ENCODE data around the gene POLRMT. TPM values are rescaled to one million over a fixed set of nuclear protein-coding genes. Genes with fewer than 3 reads are reported as not detected.

POLRMT gene
- total RNA-seq, 4 donors from 2014 or later = 22.1 to 39.5 (median 28.1) TPM

DNA sequence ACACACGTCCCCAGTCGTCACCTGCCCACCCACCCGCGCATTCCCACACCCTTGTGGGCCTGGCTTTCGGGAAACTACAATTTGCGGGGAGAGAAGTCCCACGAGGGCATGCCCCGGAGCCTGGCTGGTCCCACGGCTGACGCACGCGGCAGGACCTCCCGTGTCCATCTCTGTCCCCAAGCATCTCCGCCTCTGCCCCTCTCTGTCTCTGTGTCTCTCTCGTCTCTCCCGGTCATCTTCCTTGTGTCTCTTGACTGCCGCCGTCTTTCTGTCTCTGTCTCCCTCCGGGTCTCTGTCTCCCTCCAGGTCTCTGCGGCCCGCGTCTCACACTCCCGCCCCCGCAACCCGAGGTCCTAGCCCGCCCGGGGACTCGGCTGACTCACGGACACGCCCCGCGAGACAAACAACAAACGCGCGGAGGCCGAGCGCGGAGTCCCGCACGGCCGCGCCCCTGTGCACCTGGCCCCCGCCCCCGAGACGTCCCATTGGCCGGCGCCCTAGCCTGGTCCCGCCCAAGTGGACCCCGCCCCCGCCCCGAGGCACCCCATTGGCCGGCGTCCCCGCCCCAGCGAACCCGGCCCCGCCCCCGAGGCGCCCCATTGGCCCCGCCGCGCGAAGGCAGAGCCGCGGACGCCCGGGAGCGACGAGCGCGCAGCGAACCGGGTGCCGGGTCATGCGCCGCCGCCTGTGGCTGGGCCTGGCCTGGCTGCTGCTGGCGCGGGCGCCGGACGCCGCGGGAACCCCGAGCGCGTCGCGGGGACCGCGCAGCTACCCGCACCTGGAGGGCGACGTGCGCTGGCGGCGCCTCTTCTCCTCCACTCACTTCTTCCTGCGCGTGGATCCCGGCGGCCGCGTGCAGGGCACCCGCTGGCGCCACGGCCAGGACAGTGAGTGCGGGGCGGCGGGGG, 6.2 kb upstream of the POLRMT start, which contains the start of gene FGF22:
TSS of gene FGF22 (plus strand) at position 627 of the 908 bp plus-strand sequence. CDS start at position 674, 47 bp downstream.
- peak; percentile 95 for ATAC-seq
- Histone ChIP-seq H3K27ac (peak within 1 kb of the TSS in 3 of 4 donors; percentile 56 to 75 (median 69)), H3K9me3 (no peaks in the 10 kb centered on the region), H3K4me3 (peak within 1 kb of the TSS; percentile 27 to 55), H3K36me3 (peaks cover 0 to 2% of the 10 kb centered on the region in 2 donors), H3K4me1 (peaks cover 0 to 26% (median 9%) of the 10 kb centered on the region in 3 donors), H3K27me3 (no peaks in the 10 kb centered on the region)
- WGBS, 2 donors (ENCODE audit: low coverage in 1 of 2) = 3 to 6% methylated on average over 9 to 10 of the region's 109 CpGs
- TF ChIP-seq EP300 (IDR thresholded peaks at IDR 0.05) (no peak), POLR2A (IDR thresholded peaks at IDR 0.05) (peak in 1 of 2 donors; percentile 20), POLR2AphosphoS5 (IDR thresholded peaks at IDR 0.05) (peak; percentile 10)
- TF ChIP-seq, protein P1, sequence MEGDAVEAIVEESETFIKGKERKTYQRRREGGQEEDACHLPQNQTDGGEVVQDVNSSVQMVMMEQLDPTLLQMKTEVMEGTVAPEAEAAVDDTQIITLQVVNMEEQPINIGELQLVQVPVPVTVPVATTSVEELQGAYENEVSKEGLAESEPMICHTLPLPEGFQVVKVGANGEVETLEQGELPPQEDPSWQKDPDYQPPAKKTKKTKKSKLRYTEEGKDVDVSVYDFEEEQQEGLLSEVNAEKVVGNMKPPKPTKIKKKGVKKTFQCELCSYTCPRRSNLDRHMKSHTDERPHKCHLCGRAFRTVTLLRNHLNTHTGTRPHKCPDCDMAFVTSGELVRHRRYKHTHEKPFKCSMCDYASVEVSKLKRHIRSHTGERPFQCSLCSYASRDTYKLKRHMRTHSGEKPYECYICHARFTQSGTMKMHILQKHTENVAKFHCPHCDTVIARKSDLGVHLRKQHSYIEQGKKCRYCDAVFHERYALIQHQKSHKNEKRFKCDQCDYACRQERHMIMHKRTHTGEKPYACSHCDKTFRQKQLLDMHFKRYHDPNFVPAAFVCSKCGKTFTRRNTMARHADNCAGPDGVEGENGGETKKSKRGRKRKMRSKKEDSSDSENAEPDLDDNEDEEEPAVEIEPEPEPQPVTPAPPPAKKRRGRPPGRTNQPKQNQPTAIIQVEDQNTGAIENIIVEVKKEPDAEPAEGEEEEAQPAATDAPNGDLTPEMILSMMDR (IDR thresholded peaks at IDR 0.05) = peak in 3 of 4 experiments; percentile 7 to 31 (median 19)

DNA sequence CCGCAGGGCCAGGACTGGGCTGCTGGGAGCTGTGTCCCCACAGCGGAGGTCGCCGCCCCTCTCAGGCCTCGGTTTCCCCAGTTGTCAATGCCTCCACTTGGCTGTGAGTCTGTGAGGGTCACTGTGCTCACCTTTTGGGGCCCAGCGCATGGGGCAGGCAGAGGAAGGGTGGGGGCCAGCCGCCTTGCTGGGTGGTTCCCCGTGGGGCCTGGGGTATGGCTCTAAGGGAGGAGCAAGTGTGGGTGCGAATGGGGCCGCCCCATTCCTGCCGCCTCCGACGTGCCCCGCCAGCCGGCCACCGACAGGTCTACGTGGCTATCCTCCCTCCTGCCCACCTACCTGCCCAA, 5.5 kb upstream of the POLRMT start:
- Histone ChIP-seq H3K4me3 (peak overlapping the region; percentile 27 to 55), H3K27me3 (no peaks in the 10 kb centered on the region), H3K36me3 (no peaks in the 10 kb centered on the region), H3K4me1 (peaks cover 3 to 32% (median 14%) of the 10 kb centered on the region in 3 donors), H3K9me3 (no peaks in the 10 kb centered on the region), H3K27ac (peak overlapping the region in 2 of 4 donors; percentile 62 to 69)
- no peak for TF ChIP-seq POLR2A (IDR thresholded peaks at IDR 0.05)
- no peak for TF ChIP-seq EP300 (IDR thresholded peaks at IDR 0.05)
- TF ChIP-seq, protein P1 (IDR thresholded peaks at IDR 0.05) = no peak
- TF ChIP-seq POLR2AphosphoS5 (IDR thresholded peaks at IDR 0.05) = no peak
- WGBS, 2 donors (ENCODE audit: low coverage in 1 of 2) = 80% methylated on average over 1 of the region's 17 CpGs; no CpG with 5 or more reads in 1 of the 2 donors
- ATAC-seq = no peak

DNA sequence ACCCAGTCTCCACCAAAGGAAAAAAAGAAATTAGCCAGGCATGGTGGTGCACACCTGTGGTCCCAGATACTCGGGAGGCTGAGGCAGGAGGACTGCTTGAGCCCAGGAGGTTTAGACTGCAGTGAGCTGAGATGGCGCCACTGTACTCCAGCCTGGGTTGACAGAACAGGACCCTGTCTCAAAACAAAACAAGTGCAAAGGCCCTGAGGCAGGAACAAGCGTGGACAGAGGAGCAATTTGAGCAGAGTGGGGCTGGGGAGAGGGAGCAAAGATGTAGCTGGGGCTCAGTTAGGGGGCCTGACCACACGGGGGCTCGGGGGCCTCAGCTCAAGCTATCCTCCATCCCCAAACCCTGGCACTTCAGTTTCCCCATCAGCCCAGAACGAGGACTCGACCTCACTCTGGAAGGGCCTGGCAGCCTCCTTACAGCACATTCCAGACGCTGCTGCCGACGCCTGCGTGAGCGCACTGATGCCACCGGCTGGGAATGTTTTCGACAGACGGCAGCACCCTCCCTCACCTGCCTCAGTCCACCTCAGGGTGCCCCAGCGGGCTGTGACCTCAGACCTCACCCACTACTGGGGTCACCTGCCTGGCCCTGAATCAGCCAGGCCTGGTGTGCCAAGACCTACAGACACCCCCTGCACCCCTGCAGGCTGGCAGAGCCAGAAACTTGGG, 1.8 kb upstream of the POLRMT start:
- ATAC-seq = no peak
- Histone ChIP-seq H3K27me3 (no peaks in the 10 kb centered on the region), H3K36me3 (peaks cover 0 to 12% of the 10 kb centered on the region in 2 donors), H3K4me1 (peaks cover 3 to 59% (median 24%) of the 10 kb centered on the region in 3 donors), H3K27ac (no peak overlapping the region), H3K9me3 (no peaks in the 10 kb centered on the region), H3K4me3 (no peak overlapping the region)
- WGBS, 2 donors (ENCODE audit: low coverage in 1 of 2) = 81 to 86% methylated on average over 7 to 11 of the region's 16 CpGs
- no peak for TF ChIP-seq EP300 (IDR thresholded peaks at IDR 0.05)
- no peak for TF ChIP-seq POLR2AphosphoS5 (IDR thresholded peaks at IDR 0.05)
- no peak for TF ChIP-seq POLR2A (IDR thresholded peaks at IDR 0.05)
- TF ChIP-seq, protein P1 (IDR thresholded peaks at IDR 0.05) = no peak

DNA sequence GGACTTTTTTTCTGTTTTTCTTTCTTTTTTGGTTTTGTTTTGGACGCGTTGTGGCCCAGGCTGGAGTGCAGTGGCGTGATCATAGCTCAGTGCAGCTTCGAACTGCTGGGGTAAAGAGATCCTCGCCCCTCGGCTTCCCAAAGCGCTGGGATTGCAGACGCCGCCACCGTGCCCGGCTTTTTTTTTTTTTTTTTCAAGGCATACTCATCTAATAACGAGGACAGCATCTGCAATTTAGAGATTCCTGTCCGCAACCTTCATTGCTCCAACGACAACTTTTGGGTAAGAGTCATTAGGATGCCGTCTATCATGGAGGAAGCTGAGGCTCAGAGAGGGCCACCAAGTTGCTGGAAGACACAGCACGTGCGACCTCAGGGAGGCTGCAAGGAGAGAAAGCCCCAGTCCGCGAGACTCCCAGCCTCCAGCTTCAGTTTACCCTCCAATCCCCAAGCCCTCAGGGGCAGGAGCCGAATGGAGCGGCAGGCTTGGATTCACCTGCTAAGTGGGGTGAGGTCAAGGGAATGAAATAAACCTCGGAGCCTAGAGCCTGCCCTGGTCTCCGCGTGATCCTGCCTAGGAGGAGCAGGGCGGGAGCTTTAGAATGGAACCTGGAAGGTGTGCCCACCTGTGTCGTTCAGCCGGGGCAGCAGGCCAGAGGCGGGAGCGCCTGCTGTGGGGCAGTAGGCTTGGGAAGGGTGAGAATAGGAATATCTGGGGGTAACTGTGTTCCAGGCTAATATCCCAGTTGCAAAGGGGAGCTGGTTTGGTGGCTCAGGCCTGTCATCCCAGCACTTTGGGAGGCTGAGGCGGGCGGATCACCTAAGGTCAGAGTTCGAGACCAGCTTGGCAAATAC, 676 bp upstream of the POLRMT start:
- no peaks in the 10 kb centered on the region for H3K9me3 ChIP-seq
- H3K27ac ChIP-seq = peak overlapping the region in 2 of 4 donors; percentile 80 to 81
- TF ChIP-seq POLR2AphosphoS5 (IDR thresholded peaks at IDR 0.05) (no peak), EP300 (IDR thresholded peaks at IDR 0.05) (no peak), POLR2A (IDR thresholded peaks at IDR 0.05) (no peak)
- TF ChIP-seq, protein P1 (IDR thresholded peaks at IDR 0.05) = no peak
- peak; percentile 4 for ATAC-seq
- 4 to 20% methylated on average over 5 to 19 of the region's 32 CpGs for WGBS, 2 donors (ENCODE audit: low coverage in 1 of 2)
- peaks cover 0 to 23% of the 10 kb centered on the region in 2 donors for H3K36me3 ChIP-seq
- no peaks in the 10 kb centered on the region for H3K27me3 ChIP-seq
- H3K4me3 ChIP-seq = peak overlapping the region; percentile 73 to 90
- H3K4me1 ChIP-seq = peaks cover 3 to 60% (median 20%) of the 10 kb centered on the region in 3 donors
